RWPE1 (cell line): ENCODE measurements around the gene EPM2AIP1.

Experiments
- CTCF ChIA-PET: fragments of 350-600 bp; sonication (Branson Sonifier 250); formaldehyde crosslinking; extraction: SDS; loops from one replicate; lab custom pipeline; 2021; lab: Yijun Ruan, JAX
- POLR2A ChIA-PET: fragments of 400-600 bp; formaldehyde crosslinking; extraction: SDS; loops from one replicate; lab custom pipeline; 2020; ENCODE audit warnings: antibody characterized with exemption; ENCODE audit not compliant: low non-redundant PET; lab: Yijun Ruan, JAX
- DNase-seq: peaks from one replicate; pipeline ENCODE4 v3.0.0; 2012; ENCODE audit warnings: low spot score
- H3K27ac ChIP-seq: fragments of 450-650 bp; 2 replicates; pipeline ENCODE4 v1.5.1; 2017
- CTCF ChIP-seq: fragments of 450-650 bp; conservative IDR thresholded peaks from 2 replicates; pipeline ENCODE4 v1.5.1; 2017; ENCODE audit warnings: low read depth, mild to moderate bottlenecking

Gene EPM2AIP1

GRCh38 chr3:36989005-36989404 lies 3.9 kb downstream of the EPM2AIP1 start:
- POLR2A ChIA-PET, result no interaction called here
- no peak for TF ChIP-seq CTCF
- DNase-seq, result no peak

GRCh38 chr3:36988356-36988755 lies 4.6 kb downstream of the EPM2AIP1 start:
- no peak for DNase-seq
- no peak overlapping the region for H3K27ac ChIP-seq
- TF ChIP-seq CTCF, result no peak
- ChIA-PET CTCF (interaction anchor here (0.6 to 0.7 kb wide), 2 partner anchors 42 to 114 kb away, joined by 3 read pairs; no protein-coding TSS in a partner anchor), POLR2A (no interaction called here)

More at GRCh38 chr3:36989005-36989404, 3.9 kb downstream of the EPM2AIP1 start:
- CTCF ChIA-PET, result interaction anchor here (0.6 kb wide), 1 partner anchor 114 kb away, joined by 3 read pairs; no protein-coding TSS in a partner anchor
- H3K27ac ChIP-seq, result no peak overlapping the region

- POLR2A ChIA-PET, result no interaction called here
- CTCF ChIA-PET, result interaction anchor here (0.7 kb wide), 1 partner anchor 100 kb away, joined by 3 read pairs; no protein-coding TSS in a partner anchor
- H3K27ac ChIP-seq, result no peak overlapping the region
- TF ChIP-seq CTCF, result no peak
- DNase-seq, result no peak
Measured at GRCh38 chr3:36981006-36981405, 11.9 kb downstream of the EPM2AIP1 start.

- no peak for DNase-seq
- no peak for TF ChIP-seq CTCF
- POLR2A ChIA-PET, result no interaction called here
- H3K27ac ChIP-seq, result no peak overlapping the region
- CTCF ChIA-PET, result no interaction called here
Measured at GRCh38 chr3:36973139-36973538, 19.8 kb downstream of the EPM2AIP1 start.

- no peak overlapping the region for H3K27ac ChIP-seq
- TF ChIP-seq CTCF, result no peak
- ChIA-PET CTCF (interaction anchor here (0.7 kb wide), 1 partner anchor 134 kb away, joined by 3 read pairs; no protein-coding TSS in a partner anchor), POLR2A (no interaction called here)
- no peak for DNase-seq
Measured at GRCh38 chr3:36972163-36972562, 20.8 kb downstream of the EPM2AIP1 start.

- CTCF ChIA-PET, result interaction anchor here (0.5 to 0.9 kb wide), 3 partner anchors 11 to 423 kb away, joined by 3 to 6 read pairs (median 4); no protein-coding TSS in a partner anchor
- POLR2A ChIA-PET, result interaction anchor here (0.5 kb wide), 1 partner anchor 243 kb away, joined by 3 read pairs; no protein-coding TSS in a partner anchor
- no peak for TF ChIP-seq CTCF
- no peak overlapping the region for H3K27ac ChIP-seq
- peak; percentile 58 for DNase-seq
Measured at GRCh38 chr3:36969540-36970432, 23.1 kb downstream of the EPM2AIP1 start.
